Subcutaneous adipose tissue (tissue), 4 donors: ENCODE results near the gene CHST8. TPM values are rescaled to one million over a fixed set of nuclear protein-coding genes. Genes with fewer than 3 reads are reported as not detected.

ENCODE experiments used
- total RNA-seq, 4 donors: library from RNA; depleted of rRNA; stranded (reverse); fragments of >200 nt; gene quantifications; one replicate each; pipeline ENCODE4 v1.1.0, GENCODE V29; 2016
- TF ChIP-seq, protein P1 (sequence below): fragments of 450-650 bp; IDR thresholded peaks from one replicate; pipeline ENCODE4 v1.5.1; 2016; ENCODE audit warnings: low read depth, mild to moderate bottlenecking, control low read depth, antibody characterized with exemption, moderate library complexity

The CHST8 gene
- total RNA-seq, 4 donors from 2014 or later: 0.49 to 4.0 (median 0.70) TPM

DNA sequence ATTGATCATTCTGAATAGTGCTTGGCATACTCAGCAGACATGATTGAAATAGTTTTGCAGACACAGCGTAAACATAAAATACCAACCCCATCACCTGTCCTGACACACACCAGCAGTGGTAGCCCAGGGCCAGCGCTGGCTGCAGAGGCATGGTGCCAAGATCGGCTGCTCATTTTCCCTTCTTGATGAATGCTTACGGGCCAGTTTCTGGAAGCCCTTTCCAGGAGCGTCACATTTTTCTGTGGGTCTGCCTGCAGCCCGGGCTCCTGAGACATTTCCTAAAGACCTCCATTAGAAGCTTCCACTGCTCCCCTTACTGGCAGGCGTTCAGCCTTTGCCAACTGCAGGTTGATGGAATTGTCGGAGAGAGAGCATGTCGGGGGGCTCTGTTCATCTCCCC lies 48.6 kb downstream of the CHST8 start:
- TF ChIP-seq, protein P1, sequence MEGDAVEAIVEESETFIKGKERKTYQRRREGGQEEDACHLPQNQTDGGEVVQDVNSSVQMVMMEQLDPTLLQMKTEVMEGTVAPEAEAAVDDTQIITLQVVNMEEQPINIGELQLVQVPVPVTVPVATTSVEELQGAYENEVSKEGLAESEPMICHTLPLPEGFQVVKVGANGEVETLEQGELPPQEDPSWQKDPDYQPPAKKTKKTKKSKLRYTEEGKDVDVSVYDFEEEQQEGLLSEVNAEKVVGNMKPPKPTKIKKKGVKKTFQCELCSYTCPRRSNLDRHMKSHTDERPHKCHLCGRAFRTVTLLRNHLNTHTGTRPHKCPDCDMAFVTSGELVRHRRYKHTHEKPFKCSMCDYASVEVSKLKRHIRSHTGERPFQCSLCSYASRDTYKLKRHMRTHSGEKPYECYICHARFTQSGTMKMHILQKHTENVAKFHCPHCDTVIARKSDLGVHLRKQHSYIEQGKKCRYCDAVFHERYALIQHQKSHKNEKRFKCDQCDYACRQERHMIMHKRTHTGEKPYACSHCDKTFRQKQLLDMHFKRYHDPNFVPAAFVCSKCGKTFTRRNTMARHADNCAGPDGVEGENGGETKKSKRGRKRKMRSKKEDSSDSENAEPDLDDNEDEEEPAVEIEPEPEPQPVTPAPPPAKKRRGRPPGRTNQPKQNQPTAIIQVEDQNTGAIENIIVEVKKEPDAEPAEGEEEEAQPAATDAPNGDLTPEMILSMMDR: no peak

DNA sequence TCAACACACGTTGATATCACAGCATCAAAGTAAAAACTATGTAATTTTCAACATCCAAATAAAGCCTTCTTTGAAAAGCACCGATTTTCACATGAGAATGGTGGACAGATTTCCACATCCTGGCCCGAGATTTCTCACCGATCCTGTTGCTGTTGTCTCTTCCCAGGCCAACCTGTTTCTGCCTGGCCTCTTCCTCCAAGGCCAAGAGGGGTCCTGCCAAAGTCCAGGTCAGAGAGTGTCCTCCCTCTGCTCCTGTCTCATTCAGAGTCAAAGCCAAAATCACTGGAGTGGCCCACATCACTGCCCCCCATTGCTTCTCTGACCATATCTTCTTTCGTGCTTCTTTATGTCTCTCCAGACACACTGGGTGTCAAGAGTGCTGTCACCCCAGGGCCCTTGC lies 49.5 kb downstream of the CHST8 start:
- TF ChIP-seq, protein P1: no peak

DNA sequence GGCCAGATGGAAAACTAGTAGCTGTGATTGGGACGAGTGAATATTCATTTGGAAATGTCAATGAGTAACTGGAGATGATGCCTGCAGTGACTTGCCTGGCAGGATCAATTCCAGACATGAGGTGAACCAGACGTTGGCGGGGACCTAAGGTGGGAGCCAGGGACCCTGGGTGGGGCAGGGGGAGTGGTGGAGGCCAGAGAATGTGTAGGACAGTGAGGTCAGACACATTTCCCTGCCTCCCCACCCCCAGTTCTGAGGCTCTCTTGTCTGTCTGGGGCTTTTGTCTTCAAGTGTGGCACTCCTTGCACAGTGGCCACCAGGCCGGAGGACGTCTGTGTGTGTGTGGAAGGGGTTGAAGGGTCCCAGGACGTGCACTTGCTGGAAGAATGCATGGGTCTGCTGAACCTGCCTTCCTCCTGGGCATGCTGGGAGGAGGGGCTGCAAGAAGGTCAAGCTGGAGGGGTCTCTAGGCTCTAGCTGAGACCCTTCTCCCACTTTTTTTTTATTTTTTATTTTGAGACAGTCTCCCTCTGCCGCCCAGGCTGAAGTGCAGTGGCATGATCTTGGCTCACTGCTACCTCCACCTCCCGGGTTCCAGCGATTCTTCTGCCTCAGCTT lies 51.6 kb downstream of the CHST8 start:
- TF ChIP-seq, protein P1: no peak

DNA sequence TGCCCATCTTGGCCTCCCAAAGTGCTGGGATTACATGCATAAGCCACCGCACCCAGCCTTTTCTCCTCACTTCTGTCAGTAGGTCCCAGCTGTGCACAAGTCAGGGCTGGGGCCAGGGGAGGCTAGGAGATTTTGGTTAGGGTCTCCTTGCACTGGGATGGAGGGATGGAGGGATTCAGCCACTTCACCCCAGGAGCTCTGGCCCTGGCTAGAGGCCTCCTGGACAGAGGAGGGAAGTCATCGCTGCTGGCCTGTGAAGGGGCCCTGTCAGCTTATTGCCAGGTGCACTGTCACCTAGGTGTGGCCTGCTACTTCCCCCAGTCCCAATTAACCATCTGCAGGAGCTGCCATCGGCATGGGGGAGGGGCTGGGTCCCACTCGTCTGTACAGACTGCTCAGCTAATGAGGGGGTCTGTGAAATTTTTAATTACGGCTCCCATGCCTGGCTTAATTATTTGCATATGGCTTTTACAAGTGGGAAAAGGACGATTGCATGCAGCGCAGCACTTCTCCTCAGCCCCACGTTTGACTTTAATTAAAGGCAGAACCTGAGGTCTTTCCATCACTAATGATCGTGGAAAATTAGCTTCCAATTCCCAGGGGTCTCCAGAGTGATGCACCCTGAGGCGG lies 52.4 kb downstream of the CHST8 start:
- TF ChIP-seq, protein P1: no peak

DNA sequence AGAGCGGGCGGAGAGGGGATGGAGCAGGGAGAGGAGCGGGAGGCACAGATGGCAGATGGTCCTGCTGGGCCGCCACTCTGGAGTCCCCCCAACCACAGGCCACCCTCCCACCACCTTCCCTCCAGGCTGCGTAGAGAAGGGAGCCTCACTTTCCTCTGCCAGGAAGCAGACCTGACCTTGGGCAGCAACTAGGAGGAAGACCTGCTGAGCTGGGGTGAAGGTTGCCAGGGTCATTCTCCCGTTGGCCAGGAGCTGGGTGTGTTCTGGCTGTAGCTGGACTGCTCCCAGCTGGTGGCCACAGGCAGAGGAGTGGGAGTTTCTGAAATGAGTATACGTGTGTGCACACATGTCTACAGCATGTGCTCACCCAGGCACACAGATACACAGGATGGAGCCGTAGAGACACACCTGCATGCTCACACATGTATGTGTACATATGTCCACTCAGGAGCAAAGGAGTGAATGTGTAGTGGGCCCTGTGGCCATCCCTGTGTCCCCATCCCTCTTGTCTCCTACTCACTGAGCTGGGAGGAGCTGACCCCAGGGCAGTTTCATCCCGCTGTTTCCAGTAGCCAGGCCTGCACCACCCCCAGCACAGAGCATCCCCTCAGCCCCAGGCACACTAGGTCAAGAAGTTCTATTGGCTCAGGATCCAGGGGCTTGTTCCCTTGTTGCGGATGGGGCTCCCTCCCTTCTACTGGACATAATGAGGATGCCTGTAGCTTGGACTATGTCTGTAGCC lies 53.0 kb downstream of the CHST8 start:
- TF ChIP-seq, protein P1: no peak

DNA sequence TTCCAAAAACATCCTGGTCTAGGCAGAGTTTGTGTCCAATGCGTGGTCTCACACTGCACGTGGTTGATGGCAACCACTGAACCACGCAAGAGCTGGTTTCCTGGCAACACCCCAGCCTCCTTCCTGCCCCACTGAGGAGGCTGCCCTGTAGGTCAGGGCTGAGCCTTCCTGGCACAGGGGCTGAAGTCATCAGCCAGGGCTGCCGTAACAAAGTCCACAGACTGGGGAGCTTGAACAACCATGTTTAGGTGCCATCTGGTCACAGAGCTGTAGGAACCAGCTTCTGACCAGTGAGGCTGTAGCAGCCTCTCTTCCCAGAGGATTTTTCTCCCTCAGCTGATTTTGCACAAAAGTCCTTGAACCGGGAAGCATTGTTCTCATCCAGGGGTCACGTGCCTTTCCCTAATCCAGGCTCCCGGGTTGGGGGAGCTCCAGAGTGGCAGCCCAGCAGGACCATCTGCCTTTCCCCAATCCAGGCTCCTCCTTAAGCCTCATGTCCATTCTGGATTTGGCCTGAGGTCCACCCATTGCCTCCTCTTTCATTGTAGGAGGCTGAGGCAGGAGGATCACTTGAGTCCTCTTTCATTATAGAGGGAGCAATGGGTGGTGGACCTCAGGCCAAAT lies 53.9 kb downstream of the CHST8 start:
- TF ChIP-seq, protein P1: no peak
